ENCODE measurements around the gene ZNF273. TPM values are rescaled to one million over a fixed set of nuclear protein-coding genes. Genes with fewer than 3 reads are reported as not detected.

Gene ZNF273
- total and polyA plus RNA-seq, 10 of the 15 experiments (the other 5 are each of a cell fraction or from before 2014, with no cell fraction given), result 4.8 to 12.3 (median 7.8) TPM

GRCh38 chr7:64882341-64883112 lies 20.5 kb upstream of the ZNF273 start:
- 43% methylated on average over 48 of the region's 55 CpGs for WGBS (ENCODE audit: insufficient coverage, insufficient replicate concordance, low lambda C conversion rate, missing lambda C conversion rate)
- TF ChIP-seq NFYA (IDR thresholded peaks at IDR 0.05; ENCODE audit: borderline replicate concordance, low read depth, low read length) (no peak), ETV6 (conservative IDR thresholded peaks at IDR 0.05 in 1 of 2, IDR thresholded peaks at IDR 0.05 in 1 of 2; ENCODE audit: borderline replicate concordance in 1 of 2, low read depth in 1 of 2) (no peak)
- RAD21 ChIA-PET (ENCODE audit: unreplicated experiment), result no interaction called here
- Histone ChIP-seq H3K4me1 (ENCODE audit: control insufficient read depth, insufficient read depth, low read length) (no peaks in the 10 kb centered on the region), H3K27ac (ENCODE audit: control insufficient read depth, insufficient read depth) (no peak overlapping the region), H3K27me3 (replicated peaks in 1 of 2; ENCODE audit: control insufficient read depth in 2 of 2, insufficient read depth in 2 of 2, low read length in 1 of 2) (no peaks in the 10 kb centered on the region), H3K9me3 (replicated peaks; ENCODE audit: control insufficient read depth, insufficient read depth, low read length) (peaks cover 7% of the 10 kb centered on the region; the same call in 1 of the 3 replicates), H3K4me2 (ENCODE audit: control insufficient read depth, insufficient read depth) (no peak overlapping the region), H3K79me2 (ENCODE audit: control insufficient read depth, insufficient read depth, low read length) (no peaks in the 10 kb centered on the region), H2AFZ (ENCODE audit: control insufficient read depth, low read depth, low read length) (no peak overlapping the region), H3K36me3 (ENCODE audit: control insufficient read depth in 2 of 2, insufficient read depth in 2 of 2, low read length in 1 of 2) (no peaks in the 10 kb centered on the region), H3K4me3 (no peak overlapping the region), H4K20me1 (ENCODE audit: control insufficient read depth, insufficient read depth) (no peaks in the 10 kb centered on the region), H3K9ac (ENCODE audit: control insufficient read depth, insufficient read depth, low read length) (no peak overlapping the region)
- DNase-seq (ENCODE audit: low read depth, low spot score) (no peak), FAIRE-seq (no peak), ATAC-seq (no peak)
- CTCF ChIA-PET, result interaction anchor here (0.7 kb wide), 1 partner anchor 55 kb away, joined by 3 read pairs; no protein-coding TSS in a partner anchor
- POLR2A ChIA-PET, result no interaction called here
- SMC1A ChIA-PET (ENCODE audit: uncharacterized antibody, unreplicated experiment), result no interaction called here
- intact Hi-C loops (cut with micrococcal nuclease; ENCODE audit: unreplicated experiment) (no loop called here), in situ Hi-C loops (cut with MboI) (no loop called here)
- no TSS peak for BruUV-seq (replicated peaks)

GRCh38 chr7:64883113-64883905 lies 19.8 kb upstream of the ZNF273 start:
- in situ Hi-C loops (cut with MboI), result no loop called here

More at GRCh38 chr7:64883113-64883905, 19.8 kb upstream of the ZNF273 start:
- no peak overlapping the region for H3K4me3 ChIP-seq
- no peaks in the 10 kb centered on the region for H3K79me2 ChIP-seq (ENCODE audit: control insufficient read depth, insufficient read depth, low read length)
- no peak for TF ChIP-seq NFXL1 (IDR thresholded peaks at IDR 0.05; ENCODE audit: borderline replicate concordance)
- no peak for TF ChIP-seq RAD51 (IDR thresholded peaks at IDR 0.05)
- TF ChIP-seq ZBED1 (IDR thresholded peaks at IDR 0.05; ENCODE audit: borderline replicate concordance), result no peak
- H3K9me3 ChIP-seq (replicated peaks; ENCODE audit: control insufficient read depth, insufficient read depth, low read length), result peaks cover 7% of the 10 kb centered on the region; the same call in 1 of the 3 replicates
- CTCF ChIA-PET, result no interaction called here
- H3K27ac ChIP-seq (ENCODE audit: control insufficient read depth, insufficient read depth), result no peak overlapping the region
- 59% methylated on average over 35 of the region's 38 CpGs for WGBS (ENCODE audit: insufficient coverage, insufficient replicate concordance, low lambda C conversion rate, missing lambda C conversion rate)
- no peaks in the 10 kb centered on the region for H3K4me1 ChIP-seq (ENCODE audit: control insufficient read depth, insufficient read depth, low read length)
- no peaks in the 10 kb centered on the region for H4K20me1 ChIP-seq (ENCODE audit: control insufficient read depth, insufficient read depth)
- FAIRE-seq (no peak), ATAC-seq (no peak), DNase-seq (ENCODE audit: low read depth, low spot score) (no peak)
- intact Hi-C loops (cut with micrococcal nuclease; ENCODE audit: unreplicated experiment), result no loop called here
- RAD21 ChIA-PET (ENCODE audit: unreplicated experiment), result no interaction called here
- H3K27me3 ChIP-seq (replicated peaks in 1 of 2; ENCODE audit: control insufficient read depth in 2 of 2, insufficient read depth in 2 of 2, low read length in 1 of 2), result no peaks in the 10 kb centered on the region
- no peak overlapping the region for H3K9ac ChIP-seq (ENCODE audit: control insufficient read depth, insufficient read depth, low read length)
- SMC1A ChIA-PET (ENCODE audit: uncharacterized antibody, unreplicated experiment), result no interaction called here
- H2AFZ ChIP-seq (ENCODE audit: control insufficient read depth, low read depth, low read length), result no peak overlapping the region
- POLR2A ChIA-PET, result no interaction called here
- no peaks in the 10 kb centered on the region for H3K36me3 ChIP-seq (ENCODE audit: control insufficient read depth in 2 of 2, insufficient read depth in 2 of 2, low read length in 1 of 2)
- no TSS peak for BruUV-seq (replicated peaks)
- no peak overlapping the region for H3K4me2 ChIP-seq (ENCODE audit: control insufficient read depth, insufficient read depth)
